DOHH2 (cell line): ENCODE results near the gene NXPE2.

Source experiments
- H3F3A ChIP-seq: fragments of 200-600 bp; sonication (generic), shearing (Covaris generic); 2 replicates; pipeline ENCODE4 v1.6.0; 2016; ENCODE audit warnings: antibody characterized with exemption, mild to moderate bottlenecking; ENCODE audit not compliant: control insufficient read depth, insufficient read depth
- H3K27ac ChIP-seq: fragments of 200-600 bp; sonication (generic); 2 replicates; pipeline ENCODE4 v1.5.1; 2014; ENCODE audit warnings: low read depth, mild to moderate bottlenecking, low read length, moderate library complexity
- H3K27me3 ChIP-seq: fragments of 200-600 bp; sonication (generic); 2 replicates; pipeline ENCODE4 v1.6.1; 2014; ENCODE audit warnings: mild to moderate bottlenecking, low read length, mixed read lengths; ENCODE audit not compliant: control insufficient read depth
- H3K36me3 ChIP-seq: fragments of 200-600 bp; sonication (generic); 2 replicates; pipeline ENCODE4 v1.6.1; 2014; ENCODE audit warnings: mild to moderate bottlenecking, low read length, moderate library complexity, mixed read lengths; ENCODE audit not compliant: control insufficient read depth
- H3K4me1 ChIP-seq: fragments of 200-600 bp; sonication (generic); 2 replicates; pipeline ENCODE4 v1.6.1; 2014; ENCODE audit warnings: mild to moderate bottlenecking, low read length, mixed read lengths; ENCODE audit not compliant: control insufficient read depth
- H3K4me2 ChIP-seq: fragments of 200-600 bp; sonication (generic); 2 replicates; pipeline ENCODE4 v1.6.0; 2014; ENCODE audit warnings: mild to moderate bottlenecking, low read length, moderate library complexity
- H3K4me3 ChIP-seq: fragments of 200-600 bp; sonication (generic); 2 replicates; pipeline ENCODE4 v1.5.1; 2014; ENCODE audit warnings: mild to moderate bottlenecking, low read length, mixed read lengths
- H3K79me2 ChIP-seq: fragments of 200-600 bp; sonication (generic); 2 replicates; pipeline ENCODE4 v1.6.1; 2014; ENCODE audit warnings: mild to moderate bottlenecking, low read length, mixed read lengths; ENCODE audit not compliant: control insufficient read depth
- H3K9me2 ChIP-seq: fragments of 200-600 bp; sonication (generic); replicated peaks from 2 replicates; pipeline ENCODE4 v1.6.1; 2014; ENCODE audit warnings: mild to moderate bottlenecking, low read length, mixed read lengths; ENCODE audit not compliant: control insufficient read depth
- H3K9me3 ChIP-seq: fragments of 200-600 bp; sonication (generic); 2 replicates; pipeline ENCODE4 v1.6.1; 2014; ENCODE audit warnings: antibody characterized with exemption, low read length, mixed read lengths; ENCODE audit not compliant: control insufficient read depth, insufficient read depth
- H4K20me1 ChIP-seq: fragments of 200-600 bp; sonication (generic); 2 replicates; pipeline ENCODE4 v1.6.0; 2014; ENCODE audit warnings: low read depth, mild to moderate bottlenecking, antibody characterized with exemption, low read length, moderate library complexity; ENCODE audit not compliant: control insufficient read depth, insufficient read depth
- EZH2phosphoT487 ChIP-seq: fragments of 200-600 bp; sonication (generic); IDR thresholded peaks from 2 replicates; pipeline ENCODE4 v1.6.1; 2017; ENCODE audit warnings: borderline replicate concordance, mild to moderate bottlenecking, antibody characterized with exemption, low read length, moderate library complexity, mixed read lengths
- TF ChIP-seq, protein P1 (sequence below): fragments of 200-600 bp; sonication (generic); IDR thresholded peaks from one replicate; pipeline ENCODE4 v1.5.1; 2014; ENCODE audit warnings: antibody characterized with exemption, mild to moderate bottlenecking, low read depth, low read length; ENCODE audit not compliant: poor library complexity, severe bottlenecking

NXPE2 gene

GRCh38 chr11:114651145-114651718 is 27.1 kb upstream of the NXPE2 start:
- H3F3A ChIP-seq = no peaks in the 10 kb centered on the region

DNA sequence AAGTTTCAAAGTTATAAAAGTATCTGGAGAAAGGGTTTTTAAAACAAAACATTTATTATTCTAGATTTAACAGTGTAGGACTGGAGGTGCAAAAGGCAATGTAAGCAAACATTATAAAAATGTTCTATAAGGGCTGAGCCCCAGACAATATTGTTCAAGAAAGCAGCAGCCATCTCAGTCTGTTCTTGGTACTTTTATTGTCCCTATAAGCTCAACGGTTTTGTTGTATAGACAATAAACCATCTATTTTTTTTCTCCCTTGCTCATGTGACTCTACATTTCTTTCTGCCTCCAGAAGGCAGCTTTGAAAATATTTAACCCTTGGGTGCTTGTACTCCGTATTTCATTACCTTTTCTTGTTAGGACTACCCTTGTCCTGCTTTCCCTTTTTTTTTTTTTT is 25.2 kb upstream of the NXPE2 start:
- H3K27ac ChIP-seq = no peak overlapping the region
- no peaks in the 10 kb centered on the region for H3K27me3 ChIP-seq
- no peaks in the 10 kb centered on the region for H4K20me1 ChIP-seq
- no peaks in the 10 kb centered on the region for H3K9me2 ChIP-seq
- H3K9me3 ChIP-seq = no peaks in the 10 kb centered on the region
- no peak overlapping the region for H3K4me2 ChIP-seq
- TF ChIP-seq, protein P1, sequence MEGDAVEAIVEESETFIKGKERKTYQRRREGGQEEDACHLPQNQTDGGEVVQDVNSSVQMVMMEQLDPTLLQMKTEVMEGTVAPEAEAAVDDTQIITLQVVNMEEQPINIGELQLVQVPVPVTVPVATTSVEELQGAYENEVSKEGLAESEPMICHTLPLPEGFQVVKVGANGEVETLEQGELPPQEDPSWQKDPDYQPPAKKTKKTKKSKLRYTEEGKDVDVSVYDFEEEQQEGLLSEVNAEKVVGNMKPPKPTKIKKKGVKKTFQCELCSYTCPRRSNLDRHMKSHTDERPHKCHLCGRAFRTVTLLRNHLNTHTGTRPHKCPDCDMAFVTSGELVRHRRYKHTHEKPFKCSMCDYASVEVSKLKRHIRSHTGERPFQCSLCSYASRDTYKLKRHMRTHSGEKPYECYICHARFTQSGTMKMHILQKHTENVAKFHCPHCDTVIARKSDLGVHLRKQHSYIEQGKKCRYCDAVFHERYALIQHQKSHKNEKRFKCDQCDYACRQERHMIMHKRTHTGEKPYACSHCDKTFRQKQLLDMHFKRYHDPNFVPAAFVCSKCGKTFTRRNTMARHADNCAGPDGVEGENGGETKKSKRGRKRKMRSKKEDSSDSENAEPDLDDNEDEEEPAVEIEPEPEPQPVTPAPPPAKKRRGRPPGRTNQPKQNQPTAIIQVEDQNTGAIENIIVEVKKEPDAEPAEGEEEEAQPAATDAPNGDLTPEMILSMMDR = no peak
- no peak for TF ChIP-seq EZH2phosphoT487
- H3K4me3 ChIP-seq = no peak overlapping the region
- H3K79me2 ChIP-seq = no peaks in the 10 kb centered on the region
- H3F3A ChIP-seq = no peaks in the 10 kb centered on the region
- no peaks in the 10 kb centered on the region for H3K4me1 ChIP-seq
- no peaks in the 10 kb centered on the region for H3K36me3 ChIP-seq

More at GRCh38 chr11:114651145-114651718, 27.1 kb upstream of the NXPE2 start:
- H3K36me3 ChIP-seq = no peaks in the 10 kb centered on the region
- H3K4me1 ChIP-seq = no peaks in the 10 kb centered on the region
- no peak overlapping the region for H3K27ac ChIP-seq
- no peaks in the 10 kb centered on the region for H3K9me3 ChIP-seq
- TF ChIP-seq EZH2phosphoT487 = no peak
- TF ChIP-seq, protein P1 = no peak
- no peaks in the 10 kb centered on the region for H4K20me1 ChIP-seq
- H3K9me2 ChIP-seq = no peaks in the 10 kb centered on the region
- no peaks in the 10 kb centered on the region for H3K27me3 ChIP-seq
- H3K79me2 ChIP-seq = no peaks in the 10 kb centered on the region
- no peak overlapping the region for H3K4me2 ChIP-seq
- no peak overlapping the region for H3K4me3 ChIP-seq

GRCh38 chr11:114664641-114665040 is 13.7 kb upstream of the NXPE2 start:
- H4K20me1 ChIP-seq = no peaks in the 10 kb centered on the region
- no peaks in the 10 kb centered on the region for H3K9me2 ChIP-seq
- no peaks in the 10 kb centered on the region for H3K79me2 ChIP-seq
- no peaks in the 10 kb centered on the region for H3K4me1 ChIP-seq
- no peak overlapping the region for H3K4me3 ChIP-seq
- H3F3A ChIP-seq = no peaks in the 10 kb centered on the region
- no peaks in the 10 kb centered on the region for H3K27me3 ChIP-seq
- H3K9me3 ChIP-seq = no peaks in the 10 kb centered on the region
- TF ChIP-seq EZH2phosphoT487 = no peak
- TF ChIP-seq, protein P1 = no peak
- no peak overlapping the region for H3K4me2 ChIP-seq
- no peak overlapping the region for H3K27ac ChIP-seq
- H3K36me3 ChIP-seq = no peaks in the 10 kb centered on the region

DNA sequence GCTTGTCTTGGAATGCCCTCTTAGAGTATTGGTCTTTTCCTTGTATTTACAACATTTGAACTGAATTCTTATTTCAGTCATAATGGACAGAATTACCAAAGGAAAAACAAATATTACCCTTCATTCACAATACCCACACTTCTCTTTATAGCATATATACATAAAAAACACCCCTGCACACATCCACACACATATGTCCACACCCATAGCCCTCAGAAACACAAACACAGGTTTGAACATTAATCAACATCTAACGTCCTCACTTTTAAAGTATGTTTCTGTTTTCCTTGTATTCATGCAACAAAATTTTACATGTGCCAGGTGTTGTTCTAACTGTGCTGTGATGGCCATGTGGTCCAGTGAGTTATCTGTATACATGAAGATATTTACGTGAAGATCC is 11.6 kb upstream of the NXPE2 start:
- Histone ChIP-seq H3K27me3 (no peaks in the 10 kb centered on the region), H3K4me3 (no peak overlapping the region), H3K79me2 (no peaks in the 10 kb centered on the region), H4K20me1 (no peaks in the 10 kb centered on the region), H3K9me2 (no peaks in the 10 kb centered on the region), H3F3A (no peaks in the 10 kb centered on the region), H3K36me3 (no peaks in the 10 kb centered on the region), H3K4me2 (no peak overlapping the region), H3K4me1 (no peaks in the 10 kb centered on the region), H3K9me3 (no peaks in the 10 kb centered on the region), H3K27ac (no peak overlapping the region)
- no peak for TF ChIP-seq EZH2phosphoT487
- TF ChIP-seq, protein P1 = no peak
